ENCODE results near the gene SECISBP2.

The SECISBP2 gene

DNA sequence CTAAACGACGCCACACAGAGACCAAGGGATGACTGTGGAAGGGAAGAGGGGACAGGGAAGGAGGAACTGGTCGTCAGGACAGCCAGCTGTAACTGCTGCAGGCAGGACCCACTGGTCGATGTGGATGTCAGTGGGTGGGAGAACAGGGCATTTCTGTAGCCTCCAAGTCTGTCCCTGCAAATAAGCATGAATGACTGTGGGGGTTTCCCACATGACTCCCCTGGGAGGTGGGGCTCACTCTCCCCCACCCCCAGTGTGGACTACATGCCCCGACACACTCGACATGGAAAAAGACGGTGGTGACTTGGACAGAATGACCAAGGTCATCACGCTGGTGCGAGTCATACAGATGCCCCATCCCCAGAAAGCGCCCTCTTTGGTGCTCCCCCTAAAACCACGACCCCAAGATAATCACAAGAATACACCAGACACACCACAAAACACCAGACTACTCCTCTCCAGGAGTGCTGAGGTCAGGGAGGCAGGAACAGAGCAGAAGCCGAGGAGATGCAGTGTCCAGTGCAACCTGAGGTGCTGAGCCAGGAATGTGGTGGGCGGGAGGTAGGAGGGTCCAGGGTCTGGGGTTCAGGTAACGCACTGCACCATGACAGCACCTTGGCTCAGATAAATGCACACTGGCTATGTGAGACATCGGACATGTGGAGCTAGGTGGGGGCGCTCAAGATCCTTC is 64.9 kb downstream of the SECISBP2 start:
- H3K4me3 ChIP-seq (ENCODE audit: low read length): no peak overlapping the region
- no peak for DNase-seq (ENCODE audit: low read depth)
- TF ChIP-seq, protein P1, sequence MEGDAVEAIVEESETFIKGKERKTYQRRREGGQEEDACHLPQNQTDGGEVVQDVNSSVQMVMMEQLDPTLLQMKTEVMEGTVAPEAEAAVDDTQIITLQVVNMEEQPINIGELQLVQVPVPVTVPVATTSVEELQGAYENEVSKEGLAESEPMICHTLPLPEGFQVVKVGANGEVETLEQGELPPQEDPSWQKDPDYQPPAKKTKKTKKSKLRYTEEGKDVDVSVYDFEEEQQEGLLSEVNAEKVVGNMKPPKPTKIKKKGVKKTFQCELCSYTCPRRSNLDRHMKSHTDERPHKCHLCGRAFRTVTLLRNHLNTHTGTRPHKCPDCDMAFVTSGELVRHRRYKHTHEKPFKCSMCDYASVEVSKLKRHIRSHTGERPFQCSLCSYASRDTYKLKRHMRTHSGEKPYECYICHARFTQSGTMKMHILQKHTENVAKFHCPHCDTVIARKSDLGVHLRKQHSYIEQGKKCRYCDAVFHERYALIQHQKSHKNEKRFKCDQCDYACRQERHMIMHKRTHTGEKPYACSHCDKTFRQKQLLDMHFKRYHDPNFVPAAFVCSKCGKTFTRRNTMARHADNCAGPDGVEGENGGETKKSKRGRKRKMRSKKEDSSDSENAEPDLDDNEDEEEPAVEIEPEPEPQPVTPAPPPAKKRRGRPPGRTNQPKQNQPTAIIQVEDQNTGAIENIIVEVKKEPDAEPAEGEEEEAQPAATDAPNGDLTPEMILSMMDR (conservative IDR thresholded peaks at IDR 0.05; ENCODE audit: low read length): no peak

DNA sequence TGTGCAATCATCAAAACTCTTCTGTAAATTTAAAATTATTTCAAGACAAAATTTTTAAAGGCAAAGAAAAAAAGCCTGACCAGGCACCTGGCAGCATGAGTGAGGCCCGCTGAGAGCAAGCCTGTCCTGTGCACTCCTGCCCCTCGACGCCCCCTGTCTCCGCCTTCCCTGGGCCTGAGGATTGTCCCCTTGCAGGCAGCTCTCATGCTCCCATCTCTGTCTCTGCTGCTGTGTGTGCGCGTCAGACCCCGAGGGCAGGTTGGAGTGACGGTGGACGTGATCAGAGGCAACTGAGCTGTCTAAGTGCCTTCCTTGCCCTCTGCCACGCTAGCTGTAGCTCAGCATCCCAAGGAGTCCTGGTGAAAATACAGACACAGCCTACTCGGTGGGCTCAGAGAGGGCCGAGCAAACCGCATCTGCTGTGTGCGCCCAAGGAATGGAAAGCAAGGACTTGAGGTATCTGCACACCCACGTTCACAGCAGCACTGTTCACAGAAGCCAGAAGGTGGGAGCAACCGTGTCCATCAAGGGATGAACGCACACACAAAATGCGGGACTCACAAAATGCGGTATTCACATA is 65.5 kb downstream of the SECISBP2 start:
- no peak overlapping the region for H3K4me3 ChIP-seq (ENCODE audit: low read length)
- DNase-seq (ENCODE audit: low read depth): no peak
- TF ChIP-seq, protein P1 (conservative IDR thresholded peaks at IDR 0.05; ENCODE audit: low read length): no peak

DNA sequence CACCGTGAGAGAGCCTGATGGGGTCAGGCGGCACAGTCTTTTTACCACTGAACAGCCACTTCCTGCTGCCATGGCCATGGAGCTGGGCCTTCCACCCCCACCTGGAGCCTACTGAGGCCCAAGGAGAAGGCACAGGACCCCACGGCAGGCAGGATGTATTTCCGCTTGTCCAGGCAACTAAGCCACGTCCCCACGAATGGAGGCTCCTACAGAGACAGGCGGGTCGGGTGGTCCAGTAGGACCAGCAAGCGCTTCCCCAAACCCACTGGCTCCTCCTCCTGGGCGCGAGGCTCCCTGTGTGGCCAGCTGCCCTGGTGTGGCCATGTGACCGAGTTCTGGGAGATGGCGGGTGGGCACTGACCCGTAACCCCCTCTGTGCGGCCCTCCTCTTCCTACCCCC is 66.5 kb downstream of the SECISBP2 start:
- no peak for DNase-seq (ENCODE audit: low read depth)
- TF ChIP-seq, protein P1 (conservative IDR thresholded peaks at IDR 0.05; ENCODE audit: low read length): no peak

DNA sequence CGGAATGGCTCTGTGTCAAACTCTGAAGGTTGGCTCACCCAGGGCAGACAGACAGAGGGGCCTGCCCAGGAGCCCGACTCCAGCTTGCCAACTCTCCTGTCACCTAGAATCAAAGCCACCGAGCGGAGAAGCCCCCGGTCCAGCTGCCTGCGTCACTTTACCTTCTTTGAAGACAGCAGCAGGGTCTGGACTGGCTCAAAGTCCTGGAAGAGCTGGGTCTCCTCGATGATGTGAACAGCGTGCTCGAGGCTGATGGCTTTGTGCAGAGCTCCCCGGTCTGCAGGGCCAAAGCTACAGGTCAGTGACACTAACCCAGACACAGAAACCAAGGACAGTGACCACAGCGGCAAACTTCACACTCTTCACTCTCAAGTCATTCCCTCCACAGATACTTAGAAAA is 67.9 kb downstream of the SECISBP2 start:
- DNase-seq (ENCODE audit: low read depth): no peak
- no peak overlapping the region for H3K4me3 ChIP-seq (ENCODE audit: low read length)
- TF ChIP-seq, protein P1 (conservative IDR thresholded peaks at IDR 0.05; ENCODE audit: low read length): no peak

More for the DNA sequence above, 66.5 kb downstream of the SECISBP2 start:
- H3K4me3 ChIP-seq (ENCODE audit: low read length): no peak overlapping the region

DNA sequence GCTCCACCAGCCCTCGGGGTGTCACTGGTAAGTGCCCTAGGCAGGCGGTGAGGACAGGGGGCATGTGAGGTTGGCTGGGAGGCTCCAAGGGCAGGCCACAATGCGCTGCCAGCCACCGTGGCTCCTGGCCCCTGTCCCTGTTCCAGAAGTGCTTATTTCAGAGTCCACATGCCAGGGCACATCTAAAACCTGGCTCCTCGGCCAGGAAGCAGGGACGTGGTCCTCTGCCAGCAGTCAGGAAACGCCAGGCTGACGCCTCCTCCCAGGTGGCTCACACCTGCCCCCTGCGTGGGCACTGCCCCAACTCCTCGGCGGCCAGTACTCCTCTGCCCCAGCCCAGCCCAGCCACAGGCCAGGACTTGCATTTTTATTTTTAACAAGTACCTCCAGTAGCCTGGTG is 68.5 kb downstream of the SECISBP2 start:
- no peak overlapping the region for H3K4me3 ChIP-seq (ENCODE audit: low read length)
- TF ChIP-seq, protein P1 (conservative IDR thresholded peaks at IDR 0.05; ENCODE audit: low read length): no peak
- no peak for DNase-seq (ENCODE audit: low read depth)

DNA sequence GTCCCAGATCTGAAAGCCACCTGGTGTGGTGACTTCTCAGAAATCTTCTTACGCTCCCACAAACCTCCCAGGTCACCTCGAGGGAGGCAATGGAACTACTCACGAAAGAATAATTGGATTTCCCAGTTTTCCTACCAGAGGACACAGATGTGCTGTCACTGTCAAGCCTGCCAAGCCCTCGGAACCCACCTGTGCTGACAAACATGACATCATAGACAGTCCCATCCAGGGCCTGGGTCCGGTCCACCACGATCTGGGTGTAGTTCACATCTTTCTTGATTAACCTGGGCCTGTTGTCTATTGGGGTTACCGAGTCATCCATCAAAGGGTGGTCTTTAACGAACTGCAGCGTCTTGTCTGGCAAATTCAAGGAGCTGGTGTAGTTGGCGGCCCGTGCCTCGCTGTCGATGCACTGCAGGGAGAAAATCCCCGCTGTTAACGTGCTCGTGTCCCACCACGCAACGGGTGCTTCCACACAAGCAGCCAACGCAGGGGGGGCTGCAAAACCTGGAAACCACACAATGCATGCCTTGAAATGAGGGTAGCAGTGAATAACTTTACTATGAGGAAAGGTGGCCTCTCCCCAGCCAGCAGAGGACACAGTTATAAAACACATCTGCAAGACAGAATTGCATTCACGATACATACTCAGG is 69.0 kb downstream of the SECISBP2 start:
- TF ChIP-seq, protein P1 (conservative IDR thresholded peaks at IDR 0.05; ENCODE audit: low read length): no peak
- DNase-seq (ENCODE audit: low read depth): no peak
- no peak overlapping the region for H3K4me3 ChIP-seq (ENCODE audit: low read length)
